Activated CD8-positive, alpha-beta memory T cell treated with anti-CD3 and anti-CD28 coated beads for 4 hours (primary cell): ENCODE results near the gene CAPZA2.
A peak's percentile ranks its signal among the peaks of the same experiment; 100 is the strongest.
"Not testable (repeated sequence)": the region's sequence is repeated elsewhere in the genome, so short reads cannot be mapped to it uniquely, and the experiment has no call there.

Experiments used
- DNase-seq, 2 donors: peaks; one replicate each; pipeline ENCODE4 v3.0.0-alpha.2; 2020; ENCODE audit warnings: low read depth in 2 of 2

CAPZA2 gene

DNA sequence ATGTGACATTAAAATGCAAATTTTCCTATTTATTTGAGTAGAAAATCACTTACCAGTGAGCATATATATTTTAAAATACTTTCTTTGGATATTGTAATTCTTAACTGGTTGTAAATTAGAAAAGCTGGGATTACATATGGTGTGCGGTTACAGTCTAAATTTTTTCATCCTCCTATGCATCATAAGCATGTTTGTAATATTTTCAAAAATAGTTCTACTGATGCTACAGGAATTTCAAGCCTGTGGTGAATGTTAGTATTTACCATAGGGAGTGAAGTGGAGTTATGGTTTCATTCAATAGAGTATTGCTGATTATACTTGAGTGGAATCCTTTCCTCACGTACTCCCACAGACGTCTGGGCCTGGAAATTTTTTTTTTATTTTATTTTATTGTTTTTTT, 56.3 kb downstream of the CAPZA2 start:
- DNase-seq, result no peak

DNA sequence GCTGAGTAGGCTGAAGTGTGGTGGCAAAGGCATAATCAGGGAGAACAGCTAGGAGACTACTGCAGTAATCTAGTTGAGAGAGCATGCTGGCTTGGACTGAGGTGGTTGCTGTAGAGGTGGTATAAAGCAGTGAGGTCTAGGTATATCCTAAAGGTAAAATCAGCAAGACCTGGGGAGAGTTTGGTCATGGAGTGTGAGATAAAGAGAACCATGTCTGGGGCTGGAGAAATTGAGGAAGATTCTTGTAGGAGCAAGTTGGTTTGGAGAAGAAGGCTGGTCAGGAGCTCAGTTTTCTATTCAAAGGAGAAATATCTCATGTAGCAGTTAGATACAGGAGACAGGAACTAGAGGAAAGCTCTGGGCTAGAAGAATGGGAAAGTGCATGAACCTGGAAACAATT, 58.0 kb downstream of the CAPZA2 start:
- no peak for DNase-seq

DNA sequence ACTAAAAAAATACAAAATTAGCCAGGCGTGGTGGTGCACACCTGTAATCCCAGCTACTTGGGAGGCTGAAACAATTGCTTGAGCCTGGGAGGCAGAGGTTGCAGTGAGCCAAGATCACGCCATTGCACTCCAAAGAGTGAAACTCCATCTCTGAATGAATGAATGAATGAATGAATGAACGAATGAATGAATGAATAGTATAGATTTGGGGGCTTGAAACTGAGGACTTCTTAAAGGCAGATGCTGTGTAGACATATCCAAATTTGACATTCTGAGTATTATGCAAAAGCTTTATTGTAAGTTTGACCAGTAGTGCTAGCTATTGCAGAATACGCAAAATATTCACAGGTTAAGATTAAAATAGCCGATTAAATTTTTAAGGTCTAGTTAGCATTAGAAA, 60.2 kb downstream of the CAPZA2 start:
- no peak for DNase-seq

DNA sequence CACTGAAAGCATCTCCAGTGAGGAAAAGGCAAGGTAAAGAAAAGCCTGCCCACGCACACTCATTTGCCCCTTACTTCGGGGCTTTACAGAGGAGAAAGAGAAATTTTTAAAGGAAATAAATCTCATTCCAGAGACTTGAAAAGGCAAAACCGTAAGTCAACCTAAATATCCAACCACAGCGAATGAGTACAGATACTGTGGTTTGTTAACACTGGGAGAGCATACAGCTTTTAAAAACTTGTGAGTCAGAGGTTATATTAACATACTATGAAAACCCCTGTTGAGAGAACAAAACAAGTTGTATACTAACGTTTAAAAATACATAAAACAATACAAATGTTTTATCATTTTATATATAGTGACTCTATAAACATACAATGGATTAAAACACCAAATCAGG, 62.4 kb downstream of the CAPZA2 start:
- DNase-seq, result no peak

DNA sequence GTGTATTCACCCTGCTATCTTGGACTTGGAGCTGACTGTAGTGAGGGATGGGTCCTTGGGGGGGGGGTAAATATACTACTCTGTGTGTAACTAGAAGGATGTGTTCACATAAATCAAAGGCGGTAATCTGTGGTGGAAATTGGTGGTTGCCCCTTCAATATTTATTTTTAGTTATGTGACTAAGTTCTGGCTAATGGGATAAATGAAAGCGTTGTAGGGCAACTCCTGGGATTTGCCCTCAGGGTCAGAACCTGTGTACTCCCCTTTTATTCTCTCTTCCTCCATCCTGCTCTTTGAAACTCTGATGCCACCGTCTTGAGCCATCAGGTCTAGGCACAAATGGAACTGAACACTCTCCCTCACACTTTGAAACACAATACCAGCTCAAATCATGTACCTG, 66.6 kb downstream of the CAPZA2 start:
- DNase-seq, result no peak

DNA sequence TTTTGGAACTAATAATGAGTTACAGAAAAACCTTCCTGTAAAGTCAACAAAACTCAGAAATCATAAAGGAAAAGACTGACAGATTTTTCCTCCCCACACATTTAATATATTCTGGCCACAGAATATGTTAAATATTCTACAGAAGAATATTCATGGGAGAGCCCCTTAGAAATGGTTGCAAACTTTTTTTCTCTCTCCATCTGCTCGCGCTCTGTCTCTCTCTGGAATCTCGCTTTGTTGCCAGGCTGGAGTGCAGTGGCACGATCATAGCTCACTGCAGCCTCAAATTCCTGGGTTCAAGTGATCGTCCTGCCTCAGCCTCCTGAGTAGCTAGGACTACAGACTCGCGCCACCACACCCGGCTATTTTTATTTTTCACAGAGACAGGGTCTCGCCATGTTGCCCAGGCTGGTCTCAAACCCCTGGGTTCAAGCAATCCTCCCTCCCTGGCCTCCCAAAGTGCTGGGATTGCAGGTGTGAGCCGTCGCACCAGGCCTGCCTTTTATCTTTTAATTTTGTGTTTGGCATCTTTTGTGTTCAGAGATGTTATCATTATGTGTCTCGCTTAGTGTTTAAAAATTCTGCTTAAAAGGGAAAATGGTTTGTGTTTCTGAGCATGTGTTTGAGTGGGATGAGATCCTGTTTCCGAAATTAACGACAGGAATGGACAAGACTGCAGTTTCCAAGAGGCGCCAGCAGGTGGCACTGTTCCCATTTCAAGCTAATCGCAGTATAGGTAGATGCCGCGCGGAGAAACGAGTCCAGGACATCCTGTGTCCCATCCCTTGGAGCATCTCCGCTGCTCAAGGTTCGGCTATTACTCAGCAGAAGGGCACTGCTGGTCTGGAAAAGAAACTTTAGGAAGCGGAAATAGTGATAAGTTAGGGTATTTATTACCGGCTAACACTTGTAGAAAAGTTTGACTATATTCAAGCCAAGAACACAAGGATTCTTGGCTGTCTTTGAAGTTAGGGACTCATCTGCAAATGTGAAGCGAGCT, 67.8 kb downstream of the CAPZA2 start:
- peak; percentile 47 to 52 for DNase-seq

DNA sequence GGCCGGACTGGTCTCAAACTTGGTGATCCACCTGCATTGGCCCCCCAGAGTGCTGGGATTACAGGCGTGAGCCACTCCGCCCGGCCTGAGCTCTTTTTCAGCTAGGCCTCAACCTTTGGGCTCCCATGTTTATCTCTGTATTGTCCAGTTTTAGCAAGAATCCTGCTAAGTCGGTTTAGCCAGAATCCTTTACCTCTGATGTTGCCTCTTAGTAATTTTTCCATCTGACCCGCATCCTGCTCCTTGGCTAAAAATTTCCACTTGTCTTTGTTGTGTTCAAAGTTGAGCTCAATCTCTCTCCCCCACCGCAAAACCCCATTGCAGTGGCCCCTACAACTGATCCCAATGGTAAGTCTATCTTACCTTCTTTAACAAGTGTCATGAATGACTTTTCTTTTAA, 70.2 kb downstream of the CAPZA2 start:
- no peak for DNase-seq

DNA sequence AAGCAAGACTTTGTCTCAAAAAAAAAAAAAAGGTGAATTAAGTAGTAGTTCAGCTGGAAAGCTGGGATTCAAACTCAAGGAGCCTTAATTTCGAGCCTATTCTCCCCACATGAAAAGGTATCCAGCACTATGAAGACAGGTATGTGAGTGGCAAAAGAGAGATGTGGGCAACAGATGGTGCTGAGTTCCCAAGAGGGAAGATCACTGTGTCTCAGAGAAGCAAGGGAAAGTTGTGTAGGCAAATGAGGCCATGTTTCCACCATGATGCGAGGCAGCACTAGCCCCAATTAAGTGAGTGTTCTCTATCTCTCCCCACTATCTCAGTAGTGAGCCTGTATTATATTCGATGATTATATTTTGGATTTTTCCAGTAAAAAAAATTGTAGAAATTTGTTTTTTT, 71.1 kb downstream of the CAPZA2 start:
- DNase-seq, result no peak

DNA sequence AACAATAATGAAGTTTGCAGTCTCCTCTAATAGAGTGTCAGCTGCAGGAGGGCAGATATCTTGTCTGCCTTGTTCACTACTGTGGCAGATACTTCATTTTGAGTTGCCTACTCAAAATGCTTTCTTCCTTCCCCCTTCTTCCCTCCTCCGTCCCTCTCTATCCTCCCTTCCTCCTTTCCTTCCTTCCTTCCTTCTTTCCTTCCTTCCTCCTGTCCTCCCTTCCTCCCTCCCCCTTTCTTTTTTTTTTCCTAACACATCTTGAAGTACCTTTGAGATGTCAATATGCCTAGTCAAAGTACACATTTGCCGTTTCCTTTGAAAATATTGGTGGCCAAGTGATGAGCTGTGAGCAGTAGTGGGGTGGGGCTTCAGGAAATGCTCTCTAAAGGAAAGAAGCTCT, 72.2 kb downstream of the CAPZA2 start:
- DNase-seq, result no peak

DNA sequence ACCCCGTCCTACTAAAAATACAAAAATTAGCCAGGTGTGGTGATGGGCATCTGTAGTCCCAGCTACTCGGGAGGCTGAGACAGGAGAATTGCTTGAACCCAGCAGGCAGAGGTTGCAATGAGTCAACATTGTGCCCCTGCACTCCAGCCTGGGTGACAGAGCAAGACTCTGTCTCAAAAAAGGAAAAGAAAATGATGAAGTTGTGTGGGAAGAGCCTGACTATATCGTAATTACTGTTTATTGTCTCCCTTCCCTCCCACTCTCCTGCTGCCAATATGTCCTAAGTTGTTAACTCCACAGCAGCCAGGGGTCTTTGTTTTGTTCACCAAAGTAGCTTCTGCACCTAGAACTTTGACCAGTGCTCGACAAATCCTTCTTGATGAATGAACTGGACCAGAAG, 74.5 kb downstream of the CAPZA2 start:
- not testable (repeated sequence) for DNase-seq

DNA sequence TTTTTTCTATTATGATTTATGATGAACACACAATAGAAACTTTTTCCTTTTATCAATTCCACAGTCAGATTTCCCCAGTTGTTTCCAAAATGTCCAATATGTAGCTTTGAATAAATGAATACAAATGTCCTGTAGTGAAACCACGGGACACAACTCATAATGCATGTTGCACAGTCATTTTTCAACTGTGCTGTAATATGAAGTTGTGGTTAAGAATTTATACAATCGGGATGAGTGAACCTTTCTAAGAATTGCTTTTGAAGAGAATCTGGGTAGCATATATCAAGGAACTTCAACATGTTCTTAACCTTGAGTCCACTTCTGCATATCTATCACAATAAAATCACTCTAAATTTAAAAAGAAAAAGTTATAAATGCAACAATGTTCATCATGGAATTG, 76.3 kb downstream of the CAPZA2 start:
- DNase-seq, result no peak

DNA sequence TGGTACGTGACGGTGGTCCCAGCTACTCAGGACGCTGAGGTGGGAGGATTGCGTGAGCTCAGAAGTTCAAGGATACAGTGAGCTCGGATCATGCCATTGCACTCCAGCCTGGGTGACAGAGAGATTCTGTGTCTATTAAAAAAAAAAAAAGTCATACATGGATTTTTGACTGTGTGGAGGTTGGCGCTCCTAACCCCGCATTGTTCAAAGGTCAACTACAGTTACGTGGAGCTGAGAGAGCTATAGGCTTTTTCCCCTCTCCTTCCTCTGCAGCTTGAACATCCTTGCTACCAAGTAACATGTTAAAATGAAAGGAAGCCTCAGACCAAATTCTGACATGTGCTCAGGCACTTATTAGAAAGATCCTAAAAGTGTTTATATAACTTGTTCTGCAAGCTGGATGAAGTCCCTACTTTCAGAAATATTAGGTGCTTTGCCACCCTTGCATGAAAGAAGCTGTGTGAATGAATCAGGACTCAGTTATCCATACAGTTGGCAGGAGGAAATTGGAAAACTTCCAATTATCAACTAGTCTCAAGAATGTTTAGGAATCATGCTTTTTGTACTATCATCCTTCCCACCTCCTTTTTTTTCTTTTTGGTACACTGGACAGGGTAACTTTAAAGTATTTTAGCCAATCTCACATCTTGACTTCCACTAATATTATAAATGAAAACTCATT, 78.4 kb downstream of the CAPZA2 start:
- DNase-seq, result no peak

DNA sequence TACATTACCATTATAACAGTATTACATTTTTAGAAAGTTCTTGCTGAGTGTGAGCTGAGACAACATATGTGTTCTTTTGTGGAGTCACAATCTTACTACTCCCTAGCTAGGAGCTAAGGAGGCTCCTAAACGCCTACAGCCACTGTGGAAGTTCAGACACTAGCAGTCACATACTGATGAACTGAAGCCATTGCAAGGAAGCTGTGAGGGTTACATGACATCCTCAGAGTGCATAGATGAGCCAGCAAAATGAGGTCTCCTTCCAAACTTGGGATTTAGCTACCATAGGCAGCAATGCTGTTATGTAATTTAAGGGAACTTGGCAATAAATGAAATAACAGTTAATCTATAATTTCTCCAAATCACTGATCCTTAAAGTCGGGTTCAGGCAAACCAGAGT, 80.1 kb downstream of the CAPZA2 start:
- DNase-seq, result no peak

DNA sequence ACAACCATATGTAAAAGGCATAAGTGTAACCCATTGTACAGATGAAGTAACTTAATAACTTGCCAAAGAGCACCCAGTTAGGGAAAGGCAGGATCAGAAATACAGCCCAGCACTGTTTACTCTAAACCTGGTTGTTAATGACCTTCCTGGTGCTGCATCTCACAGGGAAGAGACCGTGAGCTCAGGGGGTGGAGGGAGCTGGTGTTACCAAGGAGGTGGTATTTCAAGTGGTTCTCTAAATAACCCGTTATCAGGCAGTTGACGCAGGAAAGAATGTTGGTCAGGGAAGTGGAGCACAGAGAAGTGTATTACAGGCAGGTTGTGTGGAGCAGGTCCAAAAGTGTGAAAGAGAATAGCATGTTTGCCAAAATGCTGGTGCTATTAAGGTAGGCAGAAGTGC, 86.5 kb downstream of the CAPZA2 start:
- DNase-seq, result no peak

DNA sequence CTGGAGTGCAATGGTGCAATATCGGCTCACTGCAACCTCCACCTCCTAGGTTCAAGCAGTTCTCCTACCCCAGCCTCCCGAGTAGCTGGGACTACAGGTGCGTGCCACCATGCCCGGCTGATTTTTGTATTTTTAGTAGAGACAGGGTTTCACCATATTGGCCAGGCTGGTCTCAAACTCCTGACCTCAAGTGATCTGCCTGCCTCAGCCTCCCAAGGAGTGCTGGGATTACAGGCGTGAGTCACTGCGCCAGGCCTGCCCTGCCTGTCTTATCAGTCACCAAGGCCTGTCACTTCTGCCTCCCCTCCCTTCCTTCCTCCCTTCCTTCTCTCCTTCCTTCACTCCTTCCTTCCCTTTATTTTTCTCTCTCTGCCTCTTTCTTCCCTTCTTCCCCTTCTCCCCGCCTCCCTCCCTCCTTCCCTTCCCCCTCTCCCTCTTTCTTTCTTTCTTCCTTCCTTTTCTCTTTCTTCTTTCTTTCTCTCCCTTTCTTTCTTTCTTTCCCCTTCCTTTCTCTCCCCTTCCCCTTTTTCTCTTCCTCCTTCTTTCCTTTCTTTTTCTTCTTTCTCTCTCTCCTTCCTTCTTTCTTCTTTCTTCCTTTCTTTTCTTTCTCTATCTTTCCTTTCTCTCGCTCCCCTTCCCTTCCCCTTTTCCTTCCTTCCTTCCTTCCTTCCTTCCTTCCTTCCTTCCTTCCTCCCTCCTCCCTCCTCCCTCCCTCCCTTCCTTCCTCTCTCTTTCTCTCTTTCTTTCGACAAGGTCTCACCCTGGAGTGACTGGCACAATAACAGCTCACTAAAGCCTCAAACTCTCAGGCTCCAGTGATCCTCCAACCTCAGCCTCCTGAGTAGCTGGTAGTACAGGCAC, 87.8 kb downstream of the CAPZA2 start:
- no peak for DNase-seq

DNA sequence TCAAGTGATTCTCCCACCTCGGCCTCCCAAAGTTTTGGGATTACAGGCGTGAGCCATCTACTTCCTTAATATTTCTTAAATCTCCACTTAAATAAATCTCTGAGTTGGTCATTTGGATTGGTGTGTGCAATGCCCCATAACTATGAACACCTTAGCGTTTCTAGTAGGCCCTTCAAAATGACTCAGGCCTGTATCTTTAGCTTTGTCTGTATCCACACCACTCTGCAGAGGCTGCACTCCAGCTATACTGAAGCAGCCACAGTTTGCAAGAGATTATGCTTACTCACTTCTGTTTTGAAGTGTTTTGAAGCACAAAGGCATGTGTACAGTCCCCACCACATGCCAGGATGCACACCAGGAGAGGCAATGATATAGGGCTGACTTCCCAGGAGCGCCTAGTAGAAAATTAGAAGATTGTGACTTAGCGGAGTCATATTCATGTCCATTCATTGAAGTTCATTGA, 88.5 kb downstream of the CAPZA2 start:
- no peak for DNase-seq

DNA sequence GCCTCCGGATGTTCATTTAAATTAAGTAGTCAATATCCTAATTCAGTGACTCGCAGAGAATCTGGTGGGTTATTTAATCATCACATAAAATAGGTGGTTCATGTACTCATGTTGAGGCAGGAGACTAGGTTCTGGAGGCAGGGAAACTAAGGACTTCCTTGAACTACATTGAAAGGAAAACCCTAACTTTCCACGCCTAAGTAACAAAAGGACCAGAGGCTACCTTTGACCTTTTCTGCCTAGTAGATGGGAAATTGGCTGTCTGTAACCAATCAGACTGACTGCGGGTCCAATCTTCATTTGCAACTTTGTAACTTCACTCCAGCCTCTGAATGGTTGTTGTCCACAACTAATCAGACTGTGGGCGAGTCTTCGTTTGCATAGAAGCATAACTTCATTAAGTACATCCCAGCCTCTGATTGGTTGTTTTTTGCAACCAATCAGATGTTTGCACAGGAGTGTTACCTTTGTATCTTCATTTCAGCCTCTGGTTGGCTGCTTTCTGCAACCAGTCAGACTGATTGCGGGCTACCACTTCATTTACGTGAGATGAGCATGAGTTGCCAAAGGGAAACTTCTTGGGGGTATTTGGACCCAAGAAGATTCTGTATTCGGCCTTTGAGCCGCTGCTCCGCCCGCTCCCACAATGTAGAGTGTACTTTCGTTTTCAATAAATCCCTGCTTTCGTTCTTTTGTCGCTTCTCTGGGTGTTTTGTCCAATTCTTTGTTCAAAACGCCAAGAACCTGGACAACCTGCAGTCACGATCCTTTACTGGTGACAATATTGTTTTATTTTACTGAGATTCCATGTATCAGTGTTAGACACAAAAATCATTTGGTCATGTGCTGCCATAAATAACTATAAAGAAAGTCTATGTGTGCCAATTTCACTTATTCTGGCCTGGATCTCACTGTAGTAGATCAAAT, 89.2 kb downstream of the CAPZA2 start:
- no peak for DNase-seq

DNA sequence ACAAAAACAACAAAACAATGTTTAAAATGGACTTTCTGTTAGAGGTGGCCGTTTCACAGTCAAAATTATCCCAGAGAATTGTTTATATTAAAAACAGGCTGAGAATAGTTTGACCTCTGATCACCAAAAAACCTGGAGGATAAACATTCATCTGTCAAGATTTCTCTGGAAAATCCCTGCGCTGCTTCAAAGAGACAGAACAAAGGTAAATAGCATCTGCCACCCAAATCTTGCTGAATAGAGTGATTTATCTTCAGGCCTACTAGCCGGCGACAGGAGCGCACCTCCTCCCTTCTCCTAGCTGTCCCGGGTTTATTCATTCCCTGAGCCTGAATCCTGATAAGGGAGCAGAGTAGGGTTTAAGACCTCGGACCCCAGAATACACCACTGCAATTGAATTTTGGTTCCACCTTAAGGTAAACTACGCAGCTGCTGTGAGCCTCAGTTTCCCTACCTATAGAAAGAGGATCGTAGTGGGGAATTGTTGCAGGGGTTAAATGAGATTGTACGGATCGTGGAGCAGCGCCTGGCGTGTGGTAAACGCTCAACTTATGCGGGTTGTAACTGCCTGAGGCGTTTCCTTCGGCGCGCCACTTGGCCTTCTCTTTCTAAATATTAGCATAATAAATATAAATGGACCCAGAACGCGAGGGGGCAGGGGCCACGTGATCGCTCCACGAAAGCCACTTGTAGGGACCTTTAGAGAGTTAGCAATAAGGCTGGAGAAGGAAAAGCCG, 90.4 kb downstream of the CAPZA2 start:
- DNase-seq, result no peak

DNA sequence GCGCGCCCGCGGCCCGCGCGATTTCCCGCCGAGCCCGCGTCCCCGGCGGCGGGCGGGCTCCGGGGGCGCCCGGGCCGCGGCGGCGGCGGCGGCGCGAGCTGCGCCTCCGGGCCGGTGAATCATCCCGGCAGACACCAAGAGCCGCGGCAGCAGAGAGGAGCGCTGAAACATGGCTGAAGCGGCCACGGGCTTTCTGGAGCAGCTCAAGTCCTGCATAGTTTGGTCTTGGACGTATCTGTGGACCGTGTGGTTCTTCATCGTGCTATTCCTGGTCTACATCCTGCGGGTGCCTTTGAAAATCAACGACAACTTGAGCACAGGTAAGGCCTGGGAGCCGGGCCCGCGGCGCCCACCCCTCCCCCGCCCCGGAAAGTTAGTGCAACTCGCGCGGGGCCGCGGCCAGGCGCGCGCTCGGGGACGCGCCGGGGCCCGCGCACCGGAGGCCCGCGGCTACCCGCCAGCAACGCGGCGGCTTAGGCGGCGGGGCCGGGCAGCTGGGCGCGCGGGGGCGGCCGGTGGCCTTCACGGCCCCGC, 91.1 kb downstream of the CAPZA2 start, which contains the start of gene ST7:
TSS of gene ST7 (plus strand) at position 130 of the 534 bp plus-strand sequence. CDS start at position 170, 40 bp downstream.
- peak; percentile 41 to 47 for DNase-seq
